Ecto neural progenitor cell (in vitro differentiated cells): ENCODE measurements around the gene CDK8.
"Not testable (repeated sequence)": the region's sequence is repeated elsewhere in the genome, so short reads cannot be mapped to it uniquely, and the experiment has no call there.

Source experiments
- DNase-seq: peaks from one replicate; pipeline ENCODE4 v3.0.0-alpha.2; 2018; ENCODE audit warnings: low spot score

Gene CDK8

GRCh38 chr13:26316095-26316494, 62.2 kb downstream of the CDK8 start:
- not testable (repeated sequence) for DNase-seq

- no peak for DNase-seq
Measured at GRCh38 chr13:26320766-26321165, 66.8 kb downstream of the CDK8 start.

GRCh38 chr13:26323127-26323526, 69.2 kb downstream of the CDK8 start:
- DNase-seq = no peak

GRCh38 chr13:26323764-26324163, 69.8 kb downstream of the CDK8 start:
- DNase-seq = no peak

- DNase-seq = no peak
Measured at GRCh38 chr13:26324294-26324693, 70.4 kb downstream of the CDK8 start.

- DNase-seq = no peak
Measured at GRCh38 chr13:26324867-26325266, 70.9 kb downstream of the CDK8 start.

GRCh38 chr13:26325876-26326275, 71.9 kb downstream of the CDK8 start:
- DNase-seq = no peak

GRCh38 chr13:26326562-26326961, 72.6 kb downstream of the CDK8 start:
- DNase-seq = no peak

- DNase-seq = no peak
Measured at GRCh38 chr13:26327940-26328725, 74.2 kb downstream of the CDK8 start.

- no peak for DNase-seq
Measured at GRCh38 chr13:26335158-26335557, 81.2 kb downstream of the CDK8 start.

GRCh38 chr13:26340807-26341206, 86.9 kb downstream of the CDK8 start:
- DNase-seq = no peak

- no peak for DNase-seq
Measured at GRCh38 chr13:26342898-26343297, 89.0 kb downstream of the CDK8 start.

GRCh38 chr13:26343816-26344215, 89.9 kb downstream of the CDK8 start:
- no peak for DNase-seq

- DNase-seq = no peak
Measured at GRCh38 chr13:26344980-26345379, 91.1 kb downstream of the CDK8 start.

GRCh38 chr13:26348966-26349365, 95.0 kb downstream of the CDK8 start:
- DNase-seq = no peak

GRCh38 chr13:26362261-26362660, 108.3 kb downstream of the CDK8 start:
- no peak for DNase-seq

- no peak for DNase-seq
Measured at GRCh38 chr13:26370553-26370952, 116.6 kb downstream of the CDK8 start.

GRCh38 chr13:26372747-26373146, 118.8 kb downstream of the CDK8 start:
- DNase-seq = no peak

- no peak for DNase-seq
Measured at GRCh38 chr13:26376430-26376829, 122.5 kb downstream of the CDK8 start.

- DNase-seq = peak; percentile 62
Measured at GRCh38 chr13:26377038-26377437, 123.1 kb downstream of the CDK8 start.

GRCh38 chr13:26378116-26378515, 124.2 kb downstream of the CDK8 start:
- DNase-seq = no peak

- DNase-seq = no peak
Measured at GRCh38 chr13:26379831-26380230, 125.9 kb downstream of the CDK8 start.

GRCh38 chr13:26380930-26381329, 127.0 kb downstream of the CDK8 start:
- no peak for DNase-seq

- DNase-seq = no peak
Measured at GRCh38 chr13:26382366-26382765, 128.4 kb downstream of the CDK8 start.
